ENCODE data around the gene DAP.

The DAP gene

DNA sequence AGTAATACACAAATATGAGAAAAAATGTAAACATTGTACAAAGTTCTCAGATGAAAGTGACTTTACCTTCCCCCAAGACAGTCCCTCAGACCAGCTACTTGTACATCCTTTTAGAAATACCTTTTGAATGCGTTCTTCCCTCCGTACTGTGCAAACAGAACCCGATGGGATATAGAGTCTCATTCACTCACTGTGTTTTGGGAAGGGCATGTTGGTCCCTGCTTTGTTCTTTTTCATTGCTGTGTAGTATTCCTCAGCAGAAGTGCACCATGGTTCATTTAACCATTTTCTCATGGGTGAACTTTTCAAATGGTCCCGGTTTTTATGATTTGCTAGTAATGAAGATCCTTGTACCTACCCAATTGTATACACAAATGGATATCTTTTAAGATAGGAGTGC is 102.8 kb downstream of the DAP start:
- no peak overlapping the region for H3K4me3 ChIP-seq (ENCODE audit: control insufficient read depth, low read depth, low read length)

DNA sequence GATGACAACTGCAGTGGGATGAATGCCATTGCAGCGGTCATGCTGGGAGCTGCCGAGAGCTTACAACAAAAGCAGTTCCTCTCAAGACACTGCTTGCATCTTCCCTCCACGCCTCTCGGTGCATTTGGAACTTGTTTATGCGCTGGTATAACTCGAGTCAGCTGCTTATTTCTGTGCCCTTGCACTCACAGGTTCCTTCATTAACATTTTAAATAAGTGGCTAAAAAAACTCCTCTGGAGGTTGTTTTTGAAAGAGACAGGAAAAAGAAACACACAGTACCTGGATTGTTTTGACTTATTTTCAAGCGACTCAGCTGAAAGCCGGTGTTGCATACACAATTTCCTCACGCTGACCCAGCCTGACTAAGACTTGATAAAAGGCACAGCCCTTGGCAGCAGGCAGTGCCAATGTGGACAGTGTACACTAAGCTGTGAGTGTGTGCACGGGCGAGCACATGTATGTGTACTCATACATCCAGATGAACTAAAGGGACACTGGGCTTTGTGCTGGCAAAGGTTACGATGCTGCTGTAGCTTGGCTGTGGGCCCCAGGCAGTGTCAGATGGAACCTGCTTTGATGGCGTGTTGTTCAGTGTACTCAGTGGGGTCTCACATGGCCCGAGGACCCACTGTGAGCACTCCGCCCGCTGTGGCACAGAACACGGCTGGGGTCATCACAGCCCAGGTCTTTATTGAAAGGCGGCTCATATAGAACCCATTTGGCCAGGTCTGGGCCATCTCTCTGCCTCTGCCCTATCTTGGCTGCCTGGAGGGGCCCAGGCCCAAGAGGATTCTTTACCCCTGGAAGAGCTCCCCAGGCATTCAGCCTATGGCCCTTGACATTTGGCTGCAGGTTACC is 104.8 kb downstream of the DAP start:
- TF ChIP-seq, protein P1, sequence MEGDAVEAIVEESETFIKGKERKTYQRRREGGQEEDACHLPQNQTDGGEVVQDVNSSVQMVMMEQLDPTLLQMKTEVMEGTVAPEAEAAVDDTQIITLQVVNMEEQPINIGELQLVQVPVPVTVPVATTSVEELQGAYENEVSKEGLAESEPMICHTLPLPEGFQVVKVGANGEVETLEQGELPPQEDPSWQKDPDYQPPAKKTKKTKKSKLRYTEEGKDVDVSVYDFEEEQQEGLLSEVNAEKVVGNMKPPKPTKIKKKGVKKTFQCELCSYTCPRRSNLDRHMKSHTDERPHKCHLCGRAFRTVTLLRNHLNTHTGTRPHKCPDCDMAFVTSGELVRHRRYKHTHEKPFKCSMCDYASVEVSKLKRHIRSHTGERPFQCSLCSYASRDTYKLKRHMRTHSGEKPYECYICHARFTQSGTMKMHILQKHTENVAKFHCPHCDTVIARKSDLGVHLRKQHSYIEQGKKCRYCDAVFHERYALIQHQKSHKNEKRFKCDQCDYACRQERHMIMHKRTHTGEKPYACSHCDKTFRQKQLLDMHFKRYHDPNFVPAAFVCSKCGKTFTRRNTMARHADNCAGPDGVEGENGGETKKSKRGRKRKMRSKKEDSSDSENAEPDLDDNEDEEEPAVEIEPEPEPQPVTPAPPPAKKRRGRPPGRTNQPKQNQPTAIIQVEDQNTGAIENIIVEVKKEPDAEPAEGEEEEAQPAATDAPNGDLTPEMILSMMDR (IDR thresholded peaks at IDR 0.05; ENCODE audit: control insufficient read depth, insufficient read depth, low read depth, low read length, missing control alignments), result no peak
- no peak for DNase-seq (ENCODE audit: low read depth)
- H3K4me3 ChIP-seq (ENCODE audit: control insufficient read depth, low read depth, low read length), result no peak overlapping the region

More for the DNA sequence above, 102.8 kb downstream of the DAP start:
- no peak for DNase-seq (ENCODE audit: low read depth)
- TF ChIP-seq, protein P1 (IDR thresholded peaks at IDR 0.05; ENCODE audit: control insufficient read depth, insufficient read depth, low read depth, low read length, missing control alignments), result no peak

DNA sequence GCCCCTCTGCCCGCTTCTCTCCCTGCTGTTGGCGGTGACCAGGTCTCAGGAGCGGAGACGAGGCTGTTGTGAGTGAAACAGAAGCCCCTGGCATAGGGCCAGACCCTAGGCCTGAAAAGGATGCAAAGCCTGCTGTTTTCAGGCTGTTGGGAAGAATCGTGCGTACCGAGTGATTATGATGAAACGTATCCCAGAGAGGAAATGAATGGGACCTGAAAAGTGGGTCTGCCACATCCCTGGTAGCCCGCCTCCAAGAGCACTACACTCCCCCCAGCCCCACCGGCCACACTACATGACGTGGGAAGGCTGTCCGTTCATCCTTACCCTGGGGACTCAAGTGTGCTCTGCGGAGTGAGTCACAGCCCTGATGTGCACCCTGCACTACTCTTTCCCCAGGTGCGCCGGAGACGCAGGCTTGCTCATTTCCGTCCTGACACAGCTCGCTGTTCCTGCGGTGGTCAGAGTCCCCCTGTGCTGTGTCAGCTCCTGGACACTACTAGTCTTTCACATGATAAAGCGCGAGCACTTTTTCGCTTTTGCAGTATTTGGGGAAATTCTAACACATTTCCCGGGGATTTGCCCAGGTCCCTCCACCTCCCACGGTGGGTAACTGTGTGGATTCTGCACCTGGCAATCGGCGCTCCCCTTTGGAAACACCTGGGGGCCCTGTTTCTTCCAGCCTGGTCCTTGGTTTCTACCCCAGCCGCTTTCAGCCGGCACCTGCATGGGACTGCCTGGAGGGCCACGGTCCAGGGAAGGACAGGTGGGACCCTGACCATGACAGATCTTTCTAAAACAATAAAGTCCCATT is 105.7 kb downstream of the DAP start:
- no peak for DNase-seq (ENCODE audit: low read depth)
- TF ChIP-seq, protein P1 (IDR thresholded peaks at IDR 0.05; ENCODE audit: control insufficient read depth, insufficient read depth, low read depth, low read length, missing control alignments), result no peak
- H3K4me3 ChIP-seq (ENCODE audit: control insufficient read depth, low read depth, low read length), result no peak overlapping the region

DNA sequence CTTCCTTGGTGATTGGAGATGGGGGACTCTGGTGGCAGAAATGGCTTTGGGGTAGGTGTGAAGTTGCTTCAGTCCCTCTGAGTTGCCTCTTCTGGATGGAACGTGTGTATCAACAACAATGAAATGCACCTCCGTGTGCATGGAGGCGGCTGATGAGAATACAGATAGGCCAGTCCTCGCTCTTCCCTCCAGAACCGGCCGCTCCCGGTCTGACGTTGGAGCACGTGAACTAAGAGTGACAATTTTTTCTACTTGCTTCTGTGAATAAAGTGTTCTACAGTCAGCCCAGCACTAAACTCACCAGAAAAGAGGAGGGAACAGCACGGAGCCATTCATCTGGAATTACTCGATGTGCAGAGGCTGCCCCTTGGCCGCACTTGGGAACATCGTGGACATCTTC is 106.5 kb downstream of the DAP start:
- H3K4me3 ChIP-seq (ENCODE audit: control insufficient read depth, low read depth, low read length), result no peak overlapping the region
- TF ChIP-seq, protein P1 (IDR thresholded peaks at IDR 0.05; ENCODE audit: control insufficient read depth, insufficient read depth, low read depth, low read length, missing control alignments), result no peak
- DNase-seq (ENCODE audit: low read depth), result no peak

DNA sequence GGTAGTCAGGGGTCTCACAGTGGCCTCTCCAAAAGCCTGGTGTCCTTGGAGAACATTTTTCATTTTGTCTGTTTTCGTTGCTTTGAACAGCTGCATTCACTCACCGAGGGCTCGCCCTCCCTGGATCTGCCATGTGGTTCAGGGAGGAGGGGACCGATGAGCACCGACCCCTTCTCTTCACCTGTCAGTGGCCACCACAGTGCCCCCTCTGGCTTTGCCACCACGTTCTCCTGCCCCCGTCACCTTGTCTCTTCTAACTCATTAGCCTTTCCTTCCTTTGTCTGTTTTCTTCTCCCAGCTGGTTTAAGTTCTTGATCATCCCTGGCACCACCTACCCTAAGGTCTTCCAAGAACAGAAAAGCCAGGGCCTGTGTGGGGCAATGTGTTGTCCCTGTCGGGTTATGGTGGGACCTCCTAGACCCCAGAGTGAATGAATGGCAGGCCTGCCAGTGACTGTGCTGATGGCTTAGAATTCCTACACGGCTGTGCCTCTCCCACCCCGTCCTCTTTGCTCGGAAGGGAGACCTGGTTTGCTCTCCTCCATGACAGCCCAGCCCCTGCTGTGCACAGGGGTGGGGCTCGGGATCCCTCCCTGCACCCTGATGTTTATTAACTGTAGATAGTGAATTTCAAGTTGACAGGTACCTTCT is 107.2 kb downstream of the DAP start:
- H3K4me3 ChIP-seq (ENCODE audit: control insufficient read depth, low read depth, low read length), result no peak overlapping the region

DNA sequence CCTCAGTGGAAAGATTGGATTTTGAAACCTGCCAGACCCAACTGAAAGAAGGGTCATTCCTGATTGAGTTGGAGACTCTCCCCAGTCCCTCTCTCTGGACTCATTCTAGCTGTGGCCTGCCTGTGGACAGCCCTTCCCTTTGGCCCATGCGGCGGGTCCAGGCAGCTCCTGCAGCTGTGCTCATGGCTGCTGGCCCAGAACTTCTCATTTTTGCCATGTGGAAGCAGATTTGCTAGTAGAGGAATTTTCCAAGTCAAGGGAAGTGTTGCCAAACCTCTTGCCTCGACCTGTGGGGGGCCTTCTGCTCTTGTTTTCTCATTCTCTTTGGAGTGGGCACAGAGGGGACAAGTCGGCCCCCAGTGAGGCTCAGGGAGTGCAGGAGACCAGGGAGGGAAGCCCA is 108.0 kb downstream of the DAP start:
- no peak for DNase-seq (ENCODE audit: low read depth)
- no peak overlapping the region for H3K4me3 ChIP-seq (ENCODE audit: control insufficient read depth, low read depth, low read length)
- TF ChIP-seq, protein P1 (IDR thresholded peaks at IDR 0.05; ENCODE audit: control insufficient read depth, insufficient read depth, low read depth, low read length, missing control alignments), result no peak

More for the DNA sequence above, 107.2 kb downstream of the DAP start:
- TF ChIP-seq, protein P1 (IDR thresholded peaks at IDR 0.05; ENCODE audit: control insufficient read depth, insufficient read depth, low read depth, low read length, missing control alignments), result no peak
- no peak for DNase-seq (ENCODE audit: low read depth)

Measured in AG09309 (cell line).